Vagina (tissue), 2 donors: Measurements from ENCODE around the gene RABGAP1L. TPM values are rescaled to one million over a fixed set of nuclear protein-coding genes. Genes with fewer than 3 reads are reported as not detected.

Experiments
- DNase-seq, 2 donors: peaks; one replicate each; pipeline ENCODE4 v3.0.0-alpha.2; 2017; ENCODE audit errors: extremely low spot score in 2 of 2
- H3K27ac ChIP-seq: fragments of 200-600 bp; sonication (generic); one replicate; pipeline ENCODE4 v1.5.1; 2019
- H3K27me3 ChIP-seq: fragments of 200-600 bp; sonication (generic); one replicate; pipeline ENCODE4 v1.5.1; 2019
- H3K36me3 ChIP-seq, 2 donors: fragments of 200-600 bp; sonication (generic); one replicate each; pipeline ENCODE4 v1.5.1; 2017 to 2019
- H3K4me1 ChIP-seq: fragments of 200-600 bp; sonication (generic); one replicate; pipeline ENCODE4 v1.5.1; 2019
- H3K4me3 ChIP-seq, 2 donors: fragments of 200-600 bp; sonication (generic); 1 replicate in 1 of 2; 2 replicates in 1 of 2; pipeline ENCODE4 v1.5.1; 2016 to 2019
- H3K9me3 ChIP-seq: fragments of 200-600 bp; sonication (generic); one replicate; pipeline ENCODE4 v1.5.1; 2019
- POLR2A ChIP-seq, 2 donors: fragments of 450-650 bp; IDR thresholded peaks; one replicate each; pipeline ENCODE4 v1.6.1; 2017; ENCODE audit warnings: antibody characterized with exemption in 2 of 2, mild to moderate bottlenecking in 2 of 2, moderate library complexity in 2 of 2
- POLR2AphosphoS5 ChIP-seq, 2 donors: sonication (generic); formaldehyde crosslinking; IDR thresholded peaks; one replicate each; pipeline ENCODE4 v1.9.0; 2017; ENCODE audit warnings: antibody characterized with exemption in 2 of 2, mild to moderate bottlenecking in 2 of 2, low read depth in 1 of 2; ENCODE audit not compliant: insufficient read depth in 1 of 2
- intact Hi-C: fragments of 100-400 bp; cut with DNase I; formaldehyde crosslinking; loops from one replicate; pipeline ENCODE4 v1.15.1; 2023
- total RNA-seq: library from RNA; depleted of rRNA; stranded (reverse); fragments of >200 nt; gene quantifications from one replicate; pipeline ENCODE4 v1.2.3, GENCODE V29; 2016
- TF ChIP-seq, protein P1 (sequence below), 3 experiments: fragments of 450-650 bp in 2 of 3; fragments of 200-600 bp in 1 of 3; sonication (generic) in 1 of 3; IDR thresholded peaks; one replicate each; pipeline ENCODE4 v1.5.1; 2017 to 2019; ENCODE audit warnings: antibody characterized with exemption in 3 of 3, mild to moderate bottlenecking in 2 of 3, moderate library complexity in 2 of 3

Gene RABGAP1L
- total RNA-seq, 1 donor from 2014 or later = 40.0 TPM

DNA sequence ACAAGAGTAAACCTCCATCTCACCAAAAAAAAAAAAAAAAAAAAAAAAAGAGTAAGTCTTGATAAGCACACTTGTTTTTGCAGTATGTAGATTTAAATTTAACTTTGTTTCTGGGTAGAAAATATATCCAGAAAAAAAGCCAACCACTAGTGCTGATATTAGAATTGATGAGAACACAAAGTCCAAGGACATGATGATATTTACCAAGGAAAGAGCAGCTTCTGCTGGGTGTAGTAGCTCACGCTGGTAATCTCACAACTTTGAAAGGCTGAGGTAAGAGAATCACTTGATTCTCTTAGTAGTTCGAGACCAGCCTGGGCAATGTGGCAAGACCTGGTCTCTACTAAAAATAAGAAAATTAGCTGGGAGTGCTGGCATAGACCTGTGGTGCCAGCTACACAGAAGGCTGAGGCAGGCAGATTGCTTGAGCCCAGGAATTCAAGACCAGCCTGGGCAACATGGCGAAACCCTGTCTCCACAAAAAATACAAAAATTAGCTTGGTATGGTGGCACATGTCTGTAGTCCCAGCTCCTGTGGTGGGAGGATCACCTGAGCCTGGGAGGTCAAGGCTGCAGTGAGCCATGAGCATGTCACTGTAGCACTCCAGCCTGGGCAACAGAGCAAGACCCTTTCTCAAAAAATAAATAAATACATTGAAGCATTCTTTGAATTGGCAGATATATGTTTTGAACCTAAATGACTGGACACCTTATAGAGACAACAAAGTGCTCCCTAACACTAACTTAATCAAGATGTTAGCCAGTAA lies 776.8 kb downstream of the RABGAP1L start:
- Histone ChIP-seq H3K36me3 (no peaks in the 10 kb centered on the region), H3K4me3 (no peak overlapping the region), H3K9me3 (no peaks in the 10 kb centered on the region), H3K27ac (no peak overlapping the region), H3K27me3 (no peaks in the 10 kb centered on the region), H3K4me1 (peaks cover 7% of the 10 kb centered on the region)
- TF ChIP-seq POLR2AphosphoS5 (IDR thresholded peaks at IDR 0.05; ENCODE audit: insufficient read depth in 1 of 2, low read depth in 1 of 2) (no peak), POLR2A (IDR thresholded peaks at IDR 0.05) (no peak)
- TF ChIP-seq, protein P1, sequence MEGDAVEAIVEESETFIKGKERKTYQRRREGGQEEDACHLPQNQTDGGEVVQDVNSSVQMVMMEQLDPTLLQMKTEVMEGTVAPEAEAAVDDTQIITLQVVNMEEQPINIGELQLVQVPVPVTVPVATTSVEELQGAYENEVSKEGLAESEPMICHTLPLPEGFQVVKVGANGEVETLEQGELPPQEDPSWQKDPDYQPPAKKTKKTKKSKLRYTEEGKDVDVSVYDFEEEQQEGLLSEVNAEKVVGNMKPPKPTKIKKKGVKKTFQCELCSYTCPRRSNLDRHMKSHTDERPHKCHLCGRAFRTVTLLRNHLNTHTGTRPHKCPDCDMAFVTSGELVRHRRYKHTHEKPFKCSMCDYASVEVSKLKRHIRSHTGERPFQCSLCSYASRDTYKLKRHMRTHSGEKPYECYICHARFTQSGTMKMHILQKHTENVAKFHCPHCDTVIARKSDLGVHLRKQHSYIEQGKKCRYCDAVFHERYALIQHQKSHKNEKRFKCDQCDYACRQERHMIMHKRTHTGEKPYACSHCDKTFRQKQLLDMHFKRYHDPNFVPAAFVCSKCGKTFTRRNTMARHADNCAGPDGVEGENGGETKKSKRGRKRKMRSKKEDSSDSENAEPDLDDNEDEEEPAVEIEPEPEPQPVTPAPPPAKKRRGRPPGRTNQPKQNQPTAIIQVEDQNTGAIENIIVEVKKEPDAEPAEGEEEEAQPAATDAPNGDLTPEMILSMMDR (IDR thresholded peaks at IDR 0.05) = no peak
- DNase-seq = no peak
- intact Hi-C loops = no loop called here

DNA sequence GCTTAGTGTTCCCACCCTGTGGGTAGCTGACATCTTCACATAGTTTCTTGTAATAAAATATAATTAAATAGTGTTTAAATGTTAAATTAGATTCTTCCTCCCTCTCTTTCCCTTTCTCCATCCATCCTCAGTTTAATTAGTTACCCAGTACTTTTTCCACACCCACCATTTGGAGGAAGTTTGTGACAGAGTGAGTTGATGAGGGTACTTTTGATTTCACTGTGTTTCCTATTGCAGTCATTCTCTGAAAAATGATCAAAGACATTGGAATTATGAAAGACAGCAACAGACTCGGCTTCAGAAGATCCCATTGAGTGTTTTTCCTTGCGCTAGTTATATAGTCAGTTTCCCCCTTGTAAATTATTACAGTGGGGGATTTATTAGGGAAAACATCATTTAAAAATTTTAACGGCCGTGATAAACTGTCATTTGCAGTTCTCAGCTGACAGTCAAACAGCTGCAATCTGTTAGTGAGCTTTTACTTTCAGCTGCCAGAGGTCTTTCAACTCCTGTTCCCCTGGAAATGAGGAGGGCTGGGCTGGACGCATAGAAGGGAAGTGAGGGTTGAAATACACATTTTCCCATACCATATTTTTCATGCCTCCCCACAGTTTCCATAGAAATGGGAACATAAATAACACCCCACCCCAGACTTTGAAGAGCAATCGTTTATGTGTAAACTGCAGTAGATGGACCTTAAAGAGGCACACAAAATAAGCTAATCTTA lies 779.1 kb downstream of the RABGAP1L start:
- no peak for TF ChIP-seq POLR2AphosphoS5 (IDR thresholded peaks at IDR 0.05; ENCODE audit: insufficient read depth in 1 of 2, low read depth in 1 of 2)
- no peak for DNase-seq
- intact Hi-C loops = no loop called here
- H3K27me3 ChIP-seq = no peaks in the 10 kb centered on the region
- no peaks in the 10 kb centered on the region for H3K36me3 ChIP-seq
- H3K27ac ChIP-seq = no peak overlapping the region
- no peaks in the 10 kb centered on the region for H3K9me3 ChIP-seq
- H3K4me1 ChIP-seq = peaks cover 7% of the 10 kb centered on the region
- H3K4me3 ChIP-seq = no peak overlapping the region

DNA sequence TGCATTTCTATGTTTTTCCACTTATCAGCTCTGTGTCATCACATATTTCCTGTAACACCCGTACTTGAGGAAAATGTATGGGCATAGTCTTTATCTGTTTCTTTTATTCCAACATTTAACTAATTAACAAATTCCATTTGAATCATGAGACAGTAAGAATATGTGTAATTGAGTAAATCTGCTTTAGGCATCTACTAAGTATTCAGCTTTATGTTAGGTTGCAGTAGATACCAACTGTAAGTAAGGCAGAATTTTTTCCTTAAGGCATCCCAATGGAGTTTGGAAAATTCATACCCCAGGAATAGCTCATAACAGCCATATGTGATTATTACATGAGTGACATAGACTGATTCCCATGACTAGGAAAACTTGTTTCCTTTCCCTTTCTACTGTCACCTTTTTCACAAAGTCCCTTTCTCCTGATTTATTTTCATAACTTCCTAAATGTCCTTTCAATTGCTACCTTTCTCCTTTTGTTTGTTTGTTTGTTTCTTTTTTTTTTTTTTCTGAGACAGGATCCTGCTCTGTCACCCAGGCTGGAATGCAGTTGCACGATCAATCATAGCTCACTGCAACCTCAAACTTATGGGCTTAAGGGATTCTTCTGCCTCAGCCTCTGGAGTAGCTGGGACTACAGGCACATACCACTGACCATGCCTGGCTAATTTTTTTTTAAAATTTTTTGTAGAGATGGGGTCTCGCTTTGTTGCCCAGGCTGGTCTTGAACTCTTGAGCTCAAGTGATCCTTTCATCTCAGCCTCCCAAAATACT lies 780.6 kb downstream of the RABGAP1L start:
- H3K27ac ChIP-seq = no peak overlapping the region
- H3K4me3 ChIP-seq = no peak overlapping the region
- DNase-seq = no peak
- H3K36me3 ChIP-seq = no peaks in the 10 kb centered on the region
- intact Hi-C loops = no loop called here
- H3K9me3 ChIP-seq = no peaks in the 10 kb centered on the region
- no peaks in the 10 kb centered on the region for H3K27me3 ChIP-seq
- TF ChIP-seq, protein P1 (IDR thresholded peaks at IDR 0.05) = no peak
- TF ChIP-seq POLR2A (IDR thresholded peaks at IDR 0.05) (no peak), POLR2AphosphoS5 (IDR thresholded peaks at IDR 0.05; ENCODE audit: insufficient read depth in 1 of 2, low read depth in 1 of 2) (no peak)
- H3K4me1 ChIP-seq = peaks cover 7% of the 10 kb centered on the region

DNA sequence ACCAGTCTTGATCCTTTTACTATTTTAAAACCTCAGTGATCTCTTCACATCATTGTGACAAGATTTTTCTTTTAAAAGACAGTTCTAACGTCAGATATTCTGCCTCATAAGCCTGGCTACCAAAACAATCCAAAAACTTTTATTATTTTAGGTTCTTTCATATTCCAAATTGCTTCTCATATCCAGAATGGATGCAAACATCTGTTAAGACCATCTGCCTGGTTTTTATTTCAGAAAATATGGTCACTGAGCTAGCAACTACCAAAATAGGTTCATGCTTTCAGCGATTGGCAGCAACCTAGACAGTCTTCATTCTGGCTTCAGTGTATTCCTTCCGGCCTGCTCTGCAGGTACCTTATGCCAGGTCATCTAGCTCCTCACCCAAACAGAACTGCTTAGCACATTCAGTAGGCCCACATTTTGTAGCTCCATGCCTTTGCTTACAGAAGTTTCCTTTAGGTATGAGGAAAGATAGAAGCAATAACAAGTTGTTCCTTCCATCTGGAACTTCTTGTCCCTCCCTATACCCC lies 781.4 kb downstream of the RABGAP1L start:
- TF ChIP-seq POLR2A (IDR thresholded peaks at IDR 0.05) (no peak), POLR2AphosphoS5 (IDR thresholded peaks at IDR 0.05; ENCODE audit: insufficient read depth in 1 of 2, low read depth in 1 of 2) (no peak)
- TF ChIP-seq, protein P1 (IDR thresholded peaks at IDR 0.05) = no peak
- intact Hi-C loops = no loop called here

DNA sequence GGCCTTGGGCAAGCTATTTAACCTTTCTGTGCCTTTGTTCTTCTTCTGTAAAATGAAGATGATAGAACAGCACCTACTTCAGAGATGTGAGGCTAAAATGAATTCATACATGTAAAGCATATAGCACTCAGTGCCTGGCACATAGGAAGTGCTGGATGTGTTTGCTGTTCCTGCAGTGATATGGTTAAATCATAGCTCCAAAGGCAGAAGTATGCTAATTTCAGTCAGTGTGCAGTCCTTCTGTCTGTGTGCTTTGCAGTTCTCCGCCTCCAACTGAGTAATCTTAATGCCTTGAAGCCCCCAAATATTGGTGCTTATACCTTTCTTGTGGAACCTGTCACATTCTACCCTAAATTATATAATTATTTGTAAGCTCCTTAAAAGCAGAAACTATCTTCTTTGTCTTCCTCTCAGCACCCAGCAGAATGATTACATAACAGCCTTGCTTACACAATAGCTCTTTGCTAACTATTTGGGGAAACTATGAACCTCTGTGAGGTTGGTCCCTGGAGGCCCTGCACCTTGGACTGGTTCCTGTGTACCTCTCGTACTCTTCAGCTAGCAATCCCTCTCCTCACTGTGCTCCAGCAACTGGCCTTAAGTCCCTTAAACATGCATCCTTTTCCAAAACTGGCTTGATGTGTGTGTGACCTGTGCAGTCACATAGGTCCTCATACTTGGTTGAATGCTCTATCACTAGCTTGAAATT lies 783.4 kb downstream of the RABGAP1L start:
- TF ChIP-seq POLR2AphosphoS5 (IDR thresholded peaks at IDR 0.05; ENCODE audit: insufficient read depth in 1 of 2, low read depth in 1 of 2) = no peak
- TF ChIP-seq POLR2A (IDR thresholded peaks at IDR 0.05) = no peak
- TF ChIP-seq, protein P1 (IDR thresholded peaks at IDR 0.05) = no peak
- no peaks in the 10 kb centered on the region for H3K9me3 ChIP-seq
- no peak overlapping the region for H3K4me3 ChIP-seq
- no peak for DNase-seq
- H3K4me1 ChIP-seq = peaks cover 7% of the 10 kb centered on the region
- H3K36me3 ChIP-seq = no peaks in the 10 kb centered on the region
- H3K27me3 ChIP-seq = no peaks in the 10 kb centered on the region
- H3K27ac ChIP-seq = no peak overlapping the region
- intact Hi-C loops = no loop called here

More for the DNA sequence above, 781.4 kb downstream of the RABGAP1L start:
- Histone ChIP-seq H3K36me3 (no peaks in the 10 kb centered on the region), H3K9me3 (no peaks in the 10 kb centered on the region), H3K4me1 (peaks cover 7% of the 10 kb centered on the region), H3K4me3 (no peak overlapping the region), H3K27me3 (no peaks in the 10 kb centered on the region), H3K27ac (no peak overlapping the region)
- DNase-seq = no peak
